Measurements from ENCODE around the gene MSH5. TPM values are rescaled to one million over a fixed set of nuclear protein-coding genes. Genes with fewer than 3 reads are reported as not detected.

The MSH5 gene
- polyA plus RNA-seq, 1 donor (not counting 4 experiments of a cell fraction or from before 2014, with no cell fraction given), result 14.8 TPM

DNA sequence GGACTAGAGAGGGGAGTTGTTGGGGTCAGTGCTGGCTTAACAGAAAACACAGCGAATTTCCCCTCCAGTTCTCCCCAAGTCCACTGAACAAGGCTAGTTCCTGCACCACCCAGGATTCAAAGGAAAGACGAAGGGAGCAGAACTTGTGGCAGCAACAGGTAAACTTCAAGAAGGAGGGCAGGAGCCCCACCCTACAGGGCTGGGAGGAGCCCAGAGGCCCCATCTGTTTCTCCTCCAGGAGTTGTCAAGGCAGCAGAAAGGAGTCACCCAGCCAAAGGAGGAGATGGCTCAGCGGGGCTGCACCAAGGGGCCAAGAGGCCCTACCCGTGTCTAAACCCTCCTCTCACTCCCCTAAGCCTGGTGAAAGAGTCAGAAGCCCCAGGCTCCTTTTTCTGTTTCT, 24.4 kb downstream of the MSH5 start:
- no peak for DNase-seq (ENCODE audit: low read depth, low spot score)
- H2AFZ ChIP-seq (ENCODE audit: control insufficient read depth, low read length), result no peak overlapping the region
- TF ChIP-seq, protein P1, sequence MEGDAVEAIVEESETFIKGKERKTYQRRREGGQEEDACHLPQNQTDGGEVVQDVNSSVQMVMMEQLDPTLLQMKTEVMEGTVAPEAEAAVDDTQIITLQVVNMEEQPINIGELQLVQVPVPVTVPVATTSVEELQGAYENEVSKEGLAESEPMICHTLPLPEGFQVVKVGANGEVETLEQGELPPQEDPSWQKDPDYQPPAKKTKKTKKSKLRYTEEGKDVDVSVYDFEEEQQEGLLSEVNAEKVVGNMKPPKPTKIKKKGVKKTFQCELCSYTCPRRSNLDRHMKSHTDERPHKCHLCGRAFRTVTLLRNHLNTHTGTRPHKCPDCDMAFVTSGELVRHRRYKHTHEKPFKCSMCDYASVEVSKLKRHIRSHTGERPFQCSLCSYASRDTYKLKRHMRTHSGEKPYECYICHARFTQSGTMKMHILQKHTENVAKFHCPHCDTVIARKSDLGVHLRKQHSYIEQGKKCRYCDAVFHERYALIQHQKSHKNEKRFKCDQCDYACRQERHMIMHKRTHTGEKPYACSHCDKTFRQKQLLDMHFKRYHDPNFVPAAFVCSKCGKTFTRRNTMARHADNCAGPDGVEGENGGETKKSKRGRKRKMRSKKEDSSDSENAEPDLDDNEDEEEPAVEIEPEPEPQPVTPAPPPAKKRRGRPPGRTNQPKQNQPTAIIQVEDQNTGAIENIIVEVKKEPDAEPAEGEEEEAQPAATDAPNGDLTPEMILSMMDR (optimal IDR thresholded peaks at IDR 0.05 in 1 of 3, IDR thresholded peaks at IDR 0.05 in 1 of 3, conservative IDR thresholded peaks at IDR 0.05 in 1 of 3; ENCODE audit: extremely low read depth in 1 of 3, insufficient read depth in 2 of 3, low read length in 3 of 3), result no peak
- no peak for TF ChIP-seq EZH2 (IDR thresholded peaks at IDR 0.05; ENCODE audit: low read length)
- dilution Hi-C loops (cut with MboI; ENCODE audit: extremely low pct_ligation_motif_present, low sequenced_read_pairs), result no loop called here
- H3K36me3 ChIP-seq (ENCODE audit: control insufficient read depth in 2 of 2, extremely low read depth in 1 of 2, insufficient read depth in 2 of 2, low read length in 2 of 2), result peaks cover 6 to 13% of the 10 kb centered on the region in 2 experiments
- H3K4me1 ChIP-seq (ENCODE audit: control insufficient read depth, extremely low read depth, insufficient read depth, low read length), result peaks cover 5% of the 10 kb centered on the region
- no peaks in the 10 kb centered on the region for H3K9me3 ChIP-seq (ENCODE audit: control insufficient read depth, low read depth, low read length)
- no peaks in the 10 kb centered on the region for H4K20me1 ChIP-seq (ENCODE audit: control insufficient read depth, extremely low read depth, insufficient read depth, low read length)
- no peak overlapping the region for H3K9ac ChIP-seq (ENCODE audit: control insufficient read depth, extremely low read depth, insufficient read depth, low read length)
- no peaks in the 10 kb centered on the region for H3K27me3 ChIP-seq (ENCODE audit: control insufficient read depth, extremely low read depth, insufficient read depth, low read length)
- H3K4me3 ChIP-seq (ENCODE audit: control insufficient read depth in 2 of 3, extremely low read depth in 1 of 3, insufficient read depth in 2 of 3, low read depth in 1 of 3, low read length in 3 of 3), result no peak overlapping the region
- no peak overlapping the region for H3K4me2 ChIP-seq (ENCODE audit: control insufficient read depth, extremely low read depth, insufficient read depth, low read depth, low read length)
- H3K9me1 ChIP-seq (ENCODE audit: control insufficient read depth, extremely low read depth, insufficient read depth, low read length), result no peaks in the 10 kb centered on the region
- H3K27ac ChIP-seq (ENCODE audit: control insufficient read depth, insufficient read depth, low read length), result no peak overlapping the region
- no peaks in the 10 kb centered on the region for H3K79me2 ChIP-seq (ENCODE audit: control insufficient read depth, insufficient read depth, low read length)
- no peak for FAIRE-seq

DNA sequence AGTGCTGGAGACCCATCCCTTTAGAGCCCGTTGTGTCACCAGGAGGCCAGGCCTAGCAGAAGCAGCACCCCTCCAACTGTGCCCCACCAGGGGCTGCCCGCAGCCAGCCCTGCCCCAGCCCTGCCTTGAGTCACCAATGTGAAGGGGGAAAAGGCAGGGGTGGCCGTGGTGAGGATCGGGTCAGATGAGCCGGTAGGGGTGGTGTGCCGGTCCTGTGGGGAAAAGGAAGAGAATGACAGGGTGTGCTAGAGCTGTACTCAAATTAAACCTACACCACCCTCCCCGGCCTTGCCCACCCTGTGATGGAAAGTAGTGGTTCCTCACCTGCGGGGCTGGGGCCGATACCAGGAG, 25.7 kb downstream of the MSH5 start:
- Histone ChIP-seq H3K36me3 (ENCODE audit: control insufficient read depth in 2 of 2, extremely low read depth in 1 of 2, insufficient read depth in 2 of 2, low read length in 2 of 2) (peaks cover 3 to 5% of the 10 kb centered on the region in 2 experiments), H3K9ac (ENCODE audit: control insufficient read depth, extremely low read depth, insufficient read depth, low read length) (no peak overlapping the region), H3K9me1 (ENCODE audit: control insufficient read depth, extremely low read depth, insufficient read depth, low read length) (peaks cover 2% of the 10 kb centered on the region), H2AFZ (ENCODE audit: control insufficient read depth, low read length) (no peak overlapping the region), H3K9me3 (ENCODE audit: control insufficient read depth, low read depth, low read length) (no peaks in the 10 kb centered on the region), H3K4me1 (ENCODE audit: control insufficient read depth, extremely low read depth, insufficient read depth, low read length) (peaks cover 5% of the 10 kb centered on the region), H3K4me3 (ENCODE audit: control insufficient read depth in 2 of 3, extremely low read depth in 1 of 3, insufficient read depth in 2 of 3, low read depth in 1 of 3, low read length in 3 of 3) (no peak overlapping the region), H3K79me2 (ENCODE audit: control insufficient read depth, insufficient read depth, low read length) (no peaks in the 10 kb centered on the region), H3K27me3 (ENCODE audit: control insufficient read depth, extremely low read depth, insufficient read depth, low read length) (no peaks in the 10 kb centered on the region), H4K20me1 (ENCODE audit: control insufficient read depth, extremely low read depth, insufficient read depth, low read length) (no peaks in the 10 kb centered on the region), H3K27ac (ENCODE audit: control insufficient read depth, insufficient read depth, low read length) (no peak overlapping the region), H3K4me2 (ENCODE audit: control insufficient read depth, extremely low read depth, insufficient read depth, low read depth, low read length) (no peak overlapping the region)
- dilution Hi-C loops (cut with MboI; ENCODE audit: extremely low pct_ligation_motif_present, low sequenced_read_pairs), result no loop called here
- TF ChIP-seq, protein P1 (optimal IDR thresholded peaks at IDR 0.05 in 1 of 3, IDR thresholded peaks at IDR 0.05 in 1 of 3, conservative IDR thresholded peaks at IDR 0.05 in 1 of 3; ENCODE audit: extremely low read depth in 1 of 3, insufficient read depth in 2 of 3, low read length in 3 of 3), result no peak
- no peak for TF ChIP-seq EZH2 (IDR thresholded peaks at IDR 0.05; ENCODE audit: low read length)
- DNase-seq (ENCODE audit: low read depth, low spot score) (no peak), FAIRE-seq (no peak)

Data from keratinocyte (primary cell).